ENCODE data around the gene HEPH. TPM values are rescaled to one million over a fixed set of nuclear protein-coding genes. Genes with fewer than 3 reads are reported as not detected.
"Not testable (repeated sequence)": the region's sequence is repeated elsewhere in the genome, so short reads cannot be mapped to it uniquely, and the experiment has no call there.

The HEPH gene
- total and polyA plus RNA-seq, 2 experiments from 2014 or later = 10.1 to 64.7 TPM

GRCh38 chrX:66130469-66130868 is 33.6 kb upstream of the HEPH start:
- no peak overlapping the region for H3K4me3 ChIP-seq
- H3K27me3 ChIP-seq (ENCODE audit: insufficient read depth) = no peaks in the 10 kb centered on the region
- no peaks in the 10 kb centered on the region for H3F3A ChIP-seq (replicated peaks; ENCODE audit: low read depth)
- H3K4me1 ChIP-seq (ENCODE audit: insufficient read depth) = no peaks in the 10 kb centered on the region
- H3K36me3 ChIP-seq (ENCODE audit: insufficient read depth) = no peaks in the 10 kb centered on the region
- H3K79me2 ChIP-seq (replicated peaks; ENCODE audit: insufficient read depth) = no peaks in the 10 kb centered on the region
- TF ChIP-seq ZNF114 (CRISPR knock-in tag; IDR thresholded peaks at IDR 0.05) (no peak), CREB1 (CRISPR knock-in tag; IDR thresholded peaks at IDR 0.05; ENCODE audit: low read depth) (no peak)
- H3K9me2 ChIP-seq (ENCODE audit: insufficient read depth) = no peaks in the 10 kb centered on the region
- Mint-ChIP-seq H3K9me3 (peaks cover 9% of the 10 kb centered on the region; the same call in 2 of the 3 replicates), H3K36me3 (ENCODE audit: low read depth) (no peaks in the 10 kb centered on the region), H3K4me3 (no peak overlapping the region), H3K27ac (no peak overlapping the region), H3K4me1 (no peaks in the 10 kb centered on the region), H3K27me3 (ENCODE audit: insufficient read depth, low read depth, poor library complexity) (no peaks in the 10 kb centered on the region)
- H3K27ac ChIP-seq (ENCODE audit: low read depth) = no peak overlapping the region
- no peaks in the 10 kb centered on the region for H4K20me1 ChIP-seq (replicated peaks; ENCODE audit: insufficient read depth)
- no peak for ATAC-seq
- DNase-seq (ENCODE audit: low spot score) = no peak
- H2AFZ ChIP-seq = no peak overlapping the region
- H3K4me2 ChIP-seq = no peak overlapping the region

GRCh38 chrX:66135284-66135683 is 28.8 kb upstream of the HEPH start:
- ATAC-seq; H3K4me3 Mint-ChIP-seq; H3F3A ChIP-seq (replicated peaks; ENCODE audit: low read depth); H3K4me1 Mint-ChIP-seq; H2AFZ ChIP-seq; H3K4me2 ChIP-seq; H3K4me3 ChIP-seq; H4K20me1 ChIP-seq (replicated peaks; ENCODE audit: insufficient read depth); H3K9me3 Mint-ChIP-seq; H3K36me3 ChIP-seq (ENCODE audit: insufficient read depth); H3K27ac Mint-ChIP-seq; H3K27me3 ChIP-seq (ENCODE audit: insufficient read depth); H3K4me1 ChIP-seq (ENCODE audit: insufficient read depth); H3K36me3 Mint-ChIP-seq (ENCODE audit: low read depth); H3K27me3 Mint-ChIP-seq (ENCODE audit: insufficient read depth, low read depth, poor library complexity); H3K79me2 ChIP-seq (replicated peaks; ENCODE audit: insufficient read depth); DNase-seq (ENCODE audit: low spot score); H3K9me2 ChIP-seq (ENCODE audit: insufficient read depth); H3K27ac ChIP-seq (ENCODE audit: low read depth): not testable (repeated sequence)

- Histone ChIP-seq H3K4me1 (ENCODE audit: insufficient read depth) (no peaks in the 10 kb centered on the region), H3F3A (replicated peaks; ENCODE audit: low read depth) (no peaks in the 10 kb centered on the region), H2AFZ (no peak overlapping the region), H3K27me3 (ENCODE audit: insufficient read depth) (no peaks in the 10 kb centered on the region), H3K27ac (ENCODE audit: low read depth) (no peak overlapping the region), H3K4me2 (no peak overlapping the region), H3K4me3 (no peak overlapping the region), H3K79me2 (replicated peaks; ENCODE audit: insufficient read depth) (no peaks in the 10 kb centered on the region), H3K9me2 (ENCODE audit: insufficient read depth) (no peaks in the 10 kb centered on the region), H3K36me3 (ENCODE audit: insufficient read depth) (no peaks in the 10 kb centered on the region), H4K20me1 (replicated peaks; ENCODE audit: insufficient read depth) (no peaks in the 10 kb centered on the region)
- Mint-ChIP-seq H3K27ac (no peak overlapping the region), H3K27me3 (ENCODE audit: insufficient read depth, low read depth, poor library complexity) (peaks cover 2% of the 10 kb centered on the region), H3K4me3 (no peak overlapping the region), H3K4me1 (no peaks in the 10 kb centered on the region), H3K9me3 (no peaks in the 10 kb centered on the region), H3K36me3 (ENCODE audit: low read depth) (no peaks in the 10 kb centered on the region)
- DNase-seq (ENCODE audit: low spot score) (no peak), ATAC-seq (no peak)
- TF ChIP-seq CREB1 (CRISPR knock-in tag; IDR thresholded peaks at IDR 0.05; ENCODE audit: low read depth) (no peak), POLR2AphosphoS5 (IDR thresholded peaks at IDR 0.05; ENCODE audit: low read depth) (no peak), ZNF462 (CRISPR knock-in tag; IDR thresholded peaks at IDR 0.05) (no peak), JUNB (IDR thresholded peaks at IDR 0.05; ENCODE audit: unreplicated experiment) (no peak), CTCF (conservative IDR thresholded peaks at IDR 0.05; ENCODE audit: low read depth in 2 of 2) (no peak), EZH2 (IDR thresholded peaks at IDR 0.05; ENCODE audit: low read depth, unreplicated experiment) (no peak), STAT1 (IDR thresholded peaks at IDR 0.05; ENCODE audit: unreplicated experiment) (no peak), ZNF331 (CRISPR knock-in tag; IDR thresholded peaks at IDR 0.05; ENCODE audit: low read depth) (no peak)
Observed at GRCh38 chrX:66142351-66142750, 21.7 kb upstream of the HEPH start.
